DOHH2 (cell line): ENCODE data around the gene MFAP4.

Experiments used
- H3F3A ChIP-seq: fragments of 200-600 bp; sonication (generic), shearing (Covaris generic); 2 replicates; pipeline ENCODE4 v1.6.0; 2016; ENCODE audit warnings: antibody characterized with exemption, mild to moderate bottlenecking; ENCODE audit not compliant: control insufficient read depth, insufficient read depth
- H3K27ac ChIP-seq: fragments of 200-600 bp; sonication (generic); 2 replicates; pipeline ENCODE4 v1.5.1; 2014; ENCODE audit warnings: low read depth, mild to moderate bottlenecking, low read length, moderate library complexity
- H3K27me3 ChIP-seq: fragments of 200-600 bp; sonication (generic); 2 replicates; pipeline ENCODE4 v1.6.1; 2014; ENCODE audit warnings: mild to moderate bottlenecking, low read length, mixed read lengths; ENCODE audit not compliant: control insufficient read depth
- H3K36me3 ChIP-seq: fragments of 200-600 bp; sonication (generic); 2 replicates; pipeline ENCODE4 v1.6.1; 2014; ENCODE audit warnings: mild to moderate bottlenecking, low read length, moderate library complexity, mixed read lengths; ENCODE audit not compliant: control insufficient read depth
- H3K4me1 ChIP-seq: fragments of 200-600 bp; sonication (generic); 2 replicates; pipeline ENCODE4 v1.6.1; 2014; ENCODE audit warnings: mild to moderate bottlenecking, low read length, mixed read lengths; ENCODE audit not compliant: control insufficient read depth
- H3K4me2 ChIP-seq: fragments of 200-600 bp; sonication (generic); 2 replicates; pipeline ENCODE4 v1.6.0; 2014; ENCODE audit warnings: mild to moderate bottlenecking, low read length, moderate library complexity
- H3K4me3 ChIP-seq: fragments of 200-600 bp; sonication (generic); 2 replicates; pipeline ENCODE4 v1.5.1; 2014; ENCODE audit warnings: mild to moderate bottlenecking, low read length, mixed read lengths
- H3K79me2 ChIP-seq: fragments of 200-600 bp; sonication (generic); 2 replicates; pipeline ENCODE4 v1.6.1; 2014; ENCODE audit warnings: mild to moderate bottlenecking, low read length, mixed read lengths; ENCODE audit not compliant: control insufficient read depth
- H3K9me2 ChIP-seq: fragments of 200-600 bp; sonication (generic); replicated peaks from 2 replicates; pipeline ENCODE4 v1.6.1; 2014; ENCODE audit warnings: mild to moderate bottlenecking, low read length, mixed read lengths; ENCODE audit not compliant: control insufficient read depth
- H3K9me3 ChIP-seq: fragments of 200-600 bp; sonication (generic); 2 replicates; pipeline ENCODE4 v1.6.1; 2014; ENCODE audit warnings: antibody characterized with exemption, low read length, mixed read lengths; ENCODE audit not compliant: control insufficient read depth, insufficient read depth
- H4K20me1 ChIP-seq: fragments of 200-600 bp; sonication (generic); 2 replicates; pipeline ENCODE4 v1.6.0; 2014; ENCODE audit warnings: low read depth, mild to moderate bottlenecking, antibody characterized with exemption, low read length, moderate library complexity; ENCODE audit not compliant: control insufficient read depth, insufficient read depth
- CTCF ChIP-seq: fragments of 200-600 bp; sonication (generic); IDR thresholded peaks from one replicate; pipeline ENCODE4 v1.5.1; 2014; ENCODE audit warnings: antibody characterized with exemption, mild to moderate bottlenecking, low read depth, low read length; ENCODE audit not compliant: poor library complexity, severe bottlenecking
- EZH2phosphoT487 ChIP-seq: fragments of 200-600 bp; sonication (generic); IDR thresholded peaks from 2 replicates; pipeline ENCODE4 v1.6.1; 2017; ENCODE audit warnings: borderline replicate concordance, mild to moderate bottlenecking, antibody characterized with exemption, low read length, moderate library complexity, mixed read lengths

Gene MFAP4

GRCh38 chr17:19371259-19372010 is 15.6 kb downstream of the MFAP4 start:
- Histone ChIP-seq H3K27ac (no peak overlapping the region), H3K4me3 (no peak overlapping the region)

GRCh38 chr17:19370493-19370960 is 16.5 kb downstream of the MFAP4 start:
- H3K4me1 ChIP-seq: no peaks in the 10 kb centered on the region
- TF ChIP-seq EZH2phosphoT487 (no peak), CTCF (no peak)
- no peak overlapping the region for H3K27ac ChIP-seq

More at GRCh38 chr17:19371259-19372010, 15.6 kb downstream of the MFAP4 start:
- Histone ChIP-seq H3K4me1 (no peaks in the 10 kb centered on the region), H3K27me3 (no peaks in the 10 kb centered on the region), H3K9me2 (no peaks in the 10 kb centered on the region), H3K79me2 (peaks cover 4% of the 10 kb centered on the region; the same call in 1 of the 2 replicates), H3F3A (peaks cover 5% of the 10 kb centered on the region; the same call in 1 of the 2 replicates), H4K20me1 (no peaks in the 10 kb centered on the region), H3K36me3 (no peaks in the 10 kb centered on the region), H3K9me3 (no peaks in the 10 kb centered on the region), H3K4me2 (no peak overlapping the region)
- TF ChIP-seq CTCF (no peak), EZH2phosphoT487 (no peak)

GRCh38 chr17:19369846-19370492 is 17.0 kb downstream of the MFAP4 start:
- TF ChIP-seq EZH2phosphoT487 (no peak), CTCF (no peak)
- Histone ChIP-seq H3K9me2 (no peaks in the 10 kb centered on the region), H3K9me3 (no peaks in the 10 kb centered on the region), H3K27me3 (no peaks in the 10 kb centered on the region), H3K27ac (no peak overlapping the region), H3K4me3 (no peak overlapping the region), H4K20me1 (no peaks in the 10 kb centered on the region), H3K4me1 (no peaks in the 10 kb centered on the region), H3K4me2 (no peak overlapping the region), H3F3A (peaks cover 5% of the 10 kb centered on the region; the same call in 1 of the 2 replicates), H3K79me2 (no peaks in the 10 kb centered on the region), H3K36me3 (no peaks in the 10 kb centered on the region)

More at GRCh38 chr17:19370493-19370960, 16.5 kb downstream of the MFAP4 start:
- no peaks in the 10 kb centered on the region for H3K36me3 ChIP-seq
- H3K9me2 ChIP-seq: no peaks in the 10 kb centered on the region
- H3K4me2 ChIP-seq: no peak overlapping the region
- no peaks in the 10 kb centered on the region for H4K20me1 ChIP-seq
- H3F3A ChIP-seq: peaks cover 5% of the 10 kb centered on the region; the same call in 1 of the 2 replicates
- no peaks in the 10 kb centered on the region for H3K79me2 ChIP-seq
- no peak overlapping the region for H3K4me3 ChIP-seq
- no peaks in the 10 kb centered on the region for H3K9me3 ChIP-seq
- no peaks in the 10 kb centered on the region for H3K27me3 ChIP-seq
